Keratinocyte (primary cell): Measurements from ENCODE around the gene PRELP. TPM values are rescaled to one million over a fixed set of nuclear protein-coding genes. Genes with fewer than 3 reads are reported as not detected.

Experiments
- DNase-seq: peaks from one replicate; pipeline ENCODE4 v3.0.0-alpha.2; 2011; ENCODE audit warnings: low read depth, missing footprints, low spot score
- FAIRE-seq: peaks from 2 replicates; lab custom pipeline; 2011; peaks lifted over from hg19 to GRCh38; lab: Jason Lieb, UNC
- H2AFZ ChIP-seq: 2 replicates; pipeline ENCODE4 v1.6.0; 2012; ENCODE audit warnings: low read length, control low read depth, inconsistent platforms; ENCODE audit not compliant: control insufficient read depth
- H3K27ac ChIP-seq: 2 replicates; pipeline ENCODE4 v1.5.1; 2011; ENCODE audit warnings: low read length; ENCODE audit not compliant: control insufficient read depth, insufficient read depth
- H3K27me3 ChIP-seq: 3 replicates; pipeline ENCODE4 v1.6.0; 2011; ENCODE audit warnings: low read length; ENCODE audit not compliant: control insufficient read depth, insufficient read depth; ENCODE audit errors: extremely low read depth
- H3K36me3 ChIP-seq, 2 experiments: 2 replicates in 1 of 2; 3 replicates in 1 of 2; pipeline ENCODE4 v1.5.1; 2011; ENCODE audit warnings: low read length in 2 of 2, mild to moderate bottlenecking in 1 of 2; ENCODE audit not compliant: control insufficient read depth in 2 of 2, insufficient read depth in 2 of 2; ENCODE audit errors: extremely low read depth in 1 of 2
- H3K4me1 ChIP-seq: 3 replicates; pipeline ENCODE4 v1.5.1; 2011; ENCODE audit warnings: low read length; ENCODE audit not compliant: control insufficient read depth, insufficient read depth; ENCODE audit errors: extremely low read depth
- H3K4me2 ChIP-seq: 3 replicates; pipeline ENCODE4 v1.6.0; 2011; ENCODE audit warnings: low read depth, low read length; ENCODE audit not compliant: control insufficient read depth, insufficient read depth; ENCODE audit errors: extremely low read depth
- H3K4me3 ChIP-seq, 3 experiments: fragments of 200-600 bp in 1 of 3; sonication (generic) in 1 of 3; 2 replicates in 2 of 3; 3 replicates in 1 of 3; pipeline ENCODE4 v1.5.1; 2011 to 2016; ENCODE audit warnings: low read length in 3 of 3, mild to moderate bottlenecking in 3 of 3, control low read depth in 2 of 3, inconsistent platforms in 1 of 3, low read depth in 1 of 3, mixed read lengths in 1 of 3, mixed run types in 1 of 3, moderate library complexity in 1 of 3; ENCODE audit not compliant: control insufficient read depth in 2 of 3, insufficient read depth in 2 of 3; ENCODE audit errors: extremely low read depth in 1 of 3
- H3K79me2 ChIP-seq: 2 replicates; pipeline ENCODE4 v1.6.0; 2012; ENCODE audit warnings: low read length; ENCODE audit not compliant: control insufficient read depth, insufficient read depth
- H3K9ac ChIP-seq: 3 replicates; pipeline ENCODE4 v1.6.0; 2011; ENCODE audit warnings: low read length; ENCODE audit not compliant: control insufficient read depth, insufficient read depth; ENCODE audit errors: extremely low read depth
- H3K9me1 ChIP-seq: 3 replicates; pipeline ENCODE4 v1.6.0; 2011; ENCODE audit warnings: low read length; ENCODE audit not compliant: control insufficient read depth, insufficient read depth; ENCODE audit errors: extremely low read depth
- H3K9me3 ChIP-seq: 2 replicates; pipeline ENCODE4 v1.5.1; 2012; ENCODE audit warnings: low read depth, low read length; ENCODE audit not compliant: control insufficient read depth
- H4K20me1 ChIP-seq: 3 replicates; pipeline ENCODE4 v1.6.0; 2011; ENCODE audit warnings: low read length; ENCODE audit not compliant: control insufficient read depth, insufficient read depth; ENCODE audit errors: extremely low read depth
- CTCF ChIP-seq, 3 experiments: IDR thresholded peaks in 1 of 3; conservative IDR thresholded peaks in 1 of 3; optimal IDR thresholded peaks in 1 of 3; 2 replicates in 2 of 3; 3 replicates in 1 of 3; pipeline versions ENCODE3 to v1.5.1; 2011; ENCODE audit warnings: low read length in 3 of 3, mild to moderate bottlenecking in 3 of 3, moderate library complexity in 2 of 3, control low read depth in 1 of 3, inconsistent platforms in 1 of 3; ENCODE audit not compliant: insufficient read depth in 2 of 3; ENCODE audit errors: extremely low read depth in 1 of 3
- EZH2 ChIP-seq: IDR thresholded peaks from one replicate; pipeline ENCODE4 v1.6.1; 2012; ENCODE audit warnings: inconsistent platforms, mild to moderate bottlenecking, low read length, moderate library complexity
- dilution Hi-C: fragments of 300-500 bp; cut with MboI; formaldehyde crosslinking; loops from one replicate; pipeline ENCODE4 v1.7.0; 2020; ENCODE audit warnings: low sequenced_read_pairs; ENCODE audit not compliant: extremely low pct_ligation_motif_present
- polyA plus RNA-seq, 5 experiments: library from polyadenylated mRNA; depleted of rRNA in 3 of 5; stranded (reverse) in 3 of 5; stranded (forward) in 1 of 5; unstranded in 1 of 5; fragments of >200 nt; gene quantifications; 1 replicate in 1 of 5; 2 replicates in 3 of 5; 3 replicates in 1 of 5; pipeline versions ENCODE4 v1.2.1 to v1.2.3, GENCODE V29; 2011 to 2012; ENCODE audit warnings: missing spikeins in 2 of 5, low read depth in 1 of 5, low replicate concordance in 1 of 5

PRELP gene
- polyA plus RNA-seq, 1 donor (not counting 4 experiments of a cell fraction or from before 2014, with no cell fraction given), result 0.01 TPM

- Histone ChIP-seq H3K36me3 (no peaks in the 10 kb centered on the region), H3K27me3 (peaks cover 8% of the 10 kb centered on the region), H3K79me2 (no peaks in the 10 kb centered on the region), H3K4me1 (no peaks in the 10 kb centered on the region), H3K9me1 (no peaks in the 10 kb centered on the region), H3K9me3 (no peaks in the 10 kb centered on the region), H3K4me2 (no peak overlapping the region), H3K4me3 (no peak overlapping the region), H4K20me1 (no peaks in the 10 kb centered on the region), H2AFZ (no peak overlapping the region), H3K27ac (no peak overlapping the region), H3K9ac (no peak overlapping the region)
- TF ChIP-seq EZH2, result no peak
- TF ChIP-seq CTCF (optimal IDR thresholded peaks at IDR 0.05 in 1 of 3, IDR thresholded peaks at IDR 0.05 in 1 of 3, conservative IDR thresholded peaks at IDR 0.05 in 1 of 3; ENCODE audit: extremely low read depth in 1 of 3, insufficient read depth in 2 of 3, low read length in 3 of 3), result no peak
- dilution Hi-C loops, result loop anchor here (25.0 kb wide), 1 partner anchor 93 kb away; the partner anchor contains the start of gene FMOD
- DNase-seq (no peak), FAIRE-seq (no peak)
Observed at GRCh38 chr1:203454986-203455471, 20.6 kb upstream of the PRELP start.

GRCh38 chr1:203455706-203456105, 19.9 kb upstream of the PRELP start:
- no peak overlapping the region for H3K9ac ChIP-seq
- DNase-seq (no peak), FAIRE-seq (no peak)
- dilution Hi-C loops, result loop anchor here (25.0 kb wide), 1 partner anchor 93 kb away; the partner anchor contains the start of gene FMOD
- peaks cover 8% of the 10 kb centered on the region for H3K27me3 ChIP-seq
- no peak overlapping the region for H3K4me2 ChIP-seq
- H3K4me3 ChIP-seq, result no peak overlapping the region
- H3K4me1 ChIP-seq, result no peaks in the 10 kb centered on the region
- H3K9me1 ChIP-seq, result no peaks in the 10 kb centered on the region
- no peaks in the 10 kb centered on the region for H3K79me2 ChIP-seq
- no peaks in the 10 kb centered on the region for H3K9me3 ChIP-seq
- H3K27ac ChIP-seq, result no peak overlapping the region
- H2AFZ ChIP-seq, result no peak overlapping the region
- no peak for TF ChIP-seq EZH2
- no peak for TF ChIP-seq CTCF (optimal IDR thresholded peaks at IDR 0.05 in 1 of 3, IDR thresholded peaks at IDR 0.05 in 1 of 3, conservative IDR thresholded peaks at IDR 0.05 in 1 of 3; ENCODE audit: extremely low read depth in 1 of 3, insufficient read depth in 2 of 3, low read length in 3 of 3)
- H4K20me1 ChIP-seq, result no peaks in the 10 kb centered on the region
- H3K36me3 ChIP-seq, result no peaks in the 10 kb centered on the region
